Right atrium auricular region (tissue), 2 donors: ENCODE measurements around the gene SYT14. TPM values are rescaled to one million over a fixed set of nuclear protein-coding genes. Genes with fewer than 3 reads are reported as not detected.
"Not testable (repeated sequence)": the region's sequence is repeated elsewhere in the genome, so short reads cannot be mapped to it uniquely, and the experiment has no call there.

Experiments used
- DNase-seq: peaks from one replicate; pipeline ENCODE4 v3.0.0-alpha.2; 2019; ENCODE audit warnings: low spot score
- H3K27ac ChIP-seq, 2 donors: fragments of 200-600 bp; sonication (generic); 1 replicate in 1 of 2; 2 replicates in 1 of 2; pipeline ENCODE4 v1.5.1; 2016 to 2019
- H3K27me3 ChIP-seq, 2 donors: fragments of 200-600 bp; sonication (generic); one replicate each; pipeline versions ENCODE4 v1.5.1 to v1.6.0; 2017 to 2019
- H3K36me3 ChIP-seq: fragments of 200-600 bp; sonication (generic); one replicate; pipeline ENCODE4 v1.5.1; 2016
- H3K4me1 ChIP-seq, 2 donors: fragments of 200-600 bp; sonication (generic); one replicate each; pipeline versions ENCODE4 v1.5.1 to v1.6.0; 2017 to 2019
- H3K4me3 ChIP-seq, 2 donors: fragments of 200-600 bp; sonication (generic); 1 replicate in 1 of 2; 2 replicates in 1 of 2; pipeline ENCODE4 v1.5.1; 2017 to 2019; ENCODE audit warnings: mild to moderate bottlenecking in 1 of 2, moderate library complexity in 1 of 2
- H3K9me3 ChIP-seq, 2 donors: fragments of 200-600 bp; sonication (generic); one replicate each; pipeline ENCODE4 v1.5.1; 2019
- total RNA-seq, 2 donors: library from RNA; depleted of rRNA; stranded (reverse); fragments of >200 nt; gene quantifications; one replicate each; pipeline ENCODE4 v1.1.0, GENCODE V29; 2016
- TF ChIP-seq, protein P1 (sequence below), 2 donors: fragments of 200-600 bp; sonication (generic); IDR thresholded peaks; one replicate each; pipeline ENCODE4 v1.5.1; 2019; ENCODE audit warnings: antibody characterized with exemption in 2 of 2

Gene SYT14
- total RNA-seq, 2 donors from 2014 or later = 0.04 TPM; not detected in 1

DNA sequence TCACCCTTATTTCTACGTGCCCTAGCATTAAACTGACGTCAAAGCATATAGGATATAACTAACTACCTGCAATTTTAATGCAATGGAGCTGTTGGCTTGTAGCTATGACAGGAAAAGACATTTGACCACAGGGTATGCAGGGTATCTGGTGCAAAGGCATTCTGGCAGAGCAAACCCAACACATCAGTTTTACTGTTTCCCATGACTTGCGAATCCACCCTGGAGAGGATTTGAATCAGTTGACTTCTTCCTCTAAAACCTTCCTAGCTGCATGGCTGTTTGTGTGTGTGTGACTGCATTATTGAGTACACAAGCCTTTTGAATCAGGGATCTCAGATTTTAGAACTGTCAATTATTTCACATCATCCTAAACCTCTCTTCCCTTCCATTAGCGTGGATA lies 41.7 kb upstream of the SYT14 start:
- no peaks in the 10 kb centered on the region for H3K9me3 ChIP-seq
- no peaks in the 10 kb centered on the region for H3K36me3 ChIP-seq
- no peak overlapping the region for H3K27ac ChIP-seq
- no peak overlapping the region for H3K4me3 ChIP-seq
- H3K4me1 ChIP-seq = no peaks in the 10 kb centered on the region
- TF ChIP-seq, protein P1, sequence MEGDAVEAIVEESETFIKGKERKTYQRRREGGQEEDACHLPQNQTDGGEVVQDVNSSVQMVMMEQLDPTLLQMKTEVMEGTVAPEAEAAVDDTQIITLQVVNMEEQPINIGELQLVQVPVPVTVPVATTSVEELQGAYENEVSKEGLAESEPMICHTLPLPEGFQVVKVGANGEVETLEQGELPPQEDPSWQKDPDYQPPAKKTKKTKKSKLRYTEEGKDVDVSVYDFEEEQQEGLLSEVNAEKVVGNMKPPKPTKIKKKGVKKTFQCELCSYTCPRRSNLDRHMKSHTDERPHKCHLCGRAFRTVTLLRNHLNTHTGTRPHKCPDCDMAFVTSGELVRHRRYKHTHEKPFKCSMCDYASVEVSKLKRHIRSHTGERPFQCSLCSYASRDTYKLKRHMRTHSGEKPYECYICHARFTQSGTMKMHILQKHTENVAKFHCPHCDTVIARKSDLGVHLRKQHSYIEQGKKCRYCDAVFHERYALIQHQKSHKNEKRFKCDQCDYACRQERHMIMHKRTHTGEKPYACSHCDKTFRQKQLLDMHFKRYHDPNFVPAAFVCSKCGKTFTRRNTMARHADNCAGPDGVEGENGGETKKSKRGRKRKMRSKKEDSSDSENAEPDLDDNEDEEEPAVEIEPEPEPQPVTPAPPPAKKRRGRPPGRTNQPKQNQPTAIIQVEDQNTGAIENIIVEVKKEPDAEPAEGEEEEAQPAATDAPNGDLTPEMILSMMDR (IDR thresholded peaks at IDR 0.05) = no peak
- no peak for DNase-seq
- H3K27me3 ChIP-seq = no peaks in the 10 kb centered on the region

DNA sequence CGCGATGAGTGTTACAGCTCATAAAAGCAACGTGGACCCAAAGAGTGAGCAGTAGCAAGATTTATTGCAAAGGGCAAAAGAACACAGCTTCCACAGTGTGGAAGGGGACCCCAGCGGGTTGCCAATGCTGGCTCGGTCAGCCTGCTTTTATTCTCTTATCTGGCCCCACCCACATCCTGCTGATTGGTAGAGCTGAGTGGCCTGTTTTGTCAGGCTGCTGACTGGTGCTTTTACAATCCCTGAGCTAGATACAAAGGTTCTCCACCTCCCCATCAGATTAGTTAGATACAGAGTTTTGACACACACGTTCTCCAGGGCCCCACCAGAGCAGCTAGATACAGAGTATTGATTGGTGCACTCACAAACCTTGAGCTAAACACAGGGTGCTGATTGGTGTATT lies 39.7 kb upstream of the SYT14 start:
- not testable (repeated sequence) for H3K27ac ChIP-seq, H3K36me3 ChIP-seq, H3K4me1 ChIP-seq, H3K27me3 ChIP-seq, DNase-seq, H3K9me3 ChIP-seq, H3K4me3 ChIP-seq

DNA sequence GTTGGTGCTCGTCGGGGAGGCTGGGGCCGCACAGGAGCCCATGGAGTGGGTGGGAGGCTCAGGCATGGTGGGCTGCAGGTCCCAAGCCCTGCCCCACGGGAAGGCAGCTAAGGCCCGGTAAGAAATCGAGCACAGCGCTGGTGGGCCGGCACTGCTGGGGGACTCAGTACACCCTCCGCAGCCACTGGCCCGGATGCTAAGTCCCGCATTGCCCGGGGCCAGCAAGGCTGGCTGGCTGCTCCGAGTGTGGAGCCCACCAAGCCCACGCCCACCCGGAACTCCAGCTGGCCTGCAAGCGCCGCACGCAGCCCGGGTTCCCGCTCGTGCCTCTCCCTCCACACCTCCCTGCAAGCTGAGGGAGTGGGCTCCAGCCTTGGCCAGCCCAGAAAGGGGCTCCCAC lies 39.2 kb upstream of the SYT14 start:
- not testable (repeated sequence) for H3K27ac ChIP-seq, H3K4me3 ChIP-seq, H3K9me3 ChIP-seq, H3K4me1 ChIP-seq, H3K36me3 ChIP-seq, H3K27me3 ChIP-seq, DNase-seq

DNA sequence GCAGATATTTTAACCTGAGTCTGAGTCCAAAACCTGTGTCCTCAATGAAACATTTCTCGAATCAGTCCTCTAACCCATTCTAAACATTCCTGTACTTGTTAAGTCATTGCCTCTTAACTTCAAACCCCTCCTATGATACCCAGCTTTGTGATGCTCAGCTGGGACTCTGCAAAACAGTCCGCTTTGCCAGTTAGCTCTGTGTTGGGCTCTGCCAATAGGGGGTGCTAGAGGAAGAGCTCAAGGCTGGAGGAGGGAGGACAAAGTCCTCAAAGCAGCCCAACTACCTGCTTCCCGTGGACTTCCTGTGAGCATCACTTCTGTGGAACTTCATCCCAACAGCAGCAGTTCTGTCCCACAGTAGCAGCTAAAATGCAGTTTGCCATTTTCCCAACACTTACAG lies 38.1 kb upstream of the SYT14 start:
- Histone ChIP-seq H3K27me3 (no peaks in the 10 kb centered on the region), H3K27ac (no peak overlapping the region), H3K36me3 (no peaks in the 10 kb centered on the region), H3K4me1 (no peaks in the 10 kb centered on the region), H3K9me3 (no peaks in the 10 kb centered on the region), H3K4me3 (no peak overlapping the region)
- no peak for DNase-seq
- TF ChIP-seq, protein P1 (IDR thresholded peaks at IDR 0.05) = no peak

DNA sequence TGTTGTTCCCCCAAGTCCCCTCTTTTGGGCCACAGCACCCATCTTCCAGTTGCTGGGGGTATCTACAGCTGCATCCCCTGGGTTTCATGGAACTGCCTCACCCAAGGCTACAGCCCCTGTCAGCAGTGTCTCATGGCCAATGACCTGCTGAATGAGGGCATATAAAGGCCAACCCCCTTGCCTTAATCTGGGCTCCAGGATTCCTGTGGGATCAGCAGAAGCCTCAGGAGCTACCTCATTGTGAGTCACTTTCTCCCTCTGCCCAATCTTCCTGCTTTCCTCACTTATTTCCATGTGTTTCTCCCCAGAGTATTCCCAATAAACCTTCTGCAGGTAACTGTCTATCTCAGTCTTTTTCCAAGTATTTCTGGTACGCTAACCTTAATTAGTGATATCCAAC lies 37.3 kb upstream of the SYT14 start:
- Histone ChIP-seq H3K27me3 (no peaks in the 10 kb centered on the region), H3K36me3 (no peaks in the 10 kb centered on the region), H3K27ac (no peak overlapping the region), H3K4me3 (no peak overlapping the region), H3K4me1 (no peaks in the 10 kb centered on the region), H3K9me3 (no peaks in the 10 kb centered on the region)
- TF ChIP-seq, protein P1 (IDR thresholded peaks at IDR 0.05) = no peak
- no peak for DNase-seq

DNA sequence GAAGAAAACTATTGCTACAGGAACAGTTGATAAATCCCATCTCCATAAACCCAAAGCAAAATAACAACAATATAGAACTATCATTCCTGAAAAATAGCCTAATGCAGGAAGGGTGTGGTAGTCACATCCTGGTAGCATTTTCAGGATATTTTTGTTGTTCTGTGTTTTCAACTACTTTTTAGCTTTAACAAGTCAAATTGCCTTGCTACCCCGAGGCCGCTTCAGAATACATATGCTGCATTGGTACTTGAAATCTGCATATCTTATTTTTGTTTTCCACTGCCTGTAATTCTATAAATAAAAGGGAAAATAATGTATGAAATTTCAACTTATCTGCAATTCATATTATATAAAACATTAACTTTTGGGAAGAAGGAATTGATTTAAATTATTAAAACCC lies 36.8 kb upstream of the SYT14 start:
- TF ChIP-seq, protein P1 (IDR thresholded peaks at IDR 0.05) = no peak
- no peak overlapping the region for H3K27ac ChIP-seq
- H3K36me3 ChIP-seq = no peaks in the 10 kb centered on the region
- no peaks in the 10 kb centered on the region for H3K27me3 ChIP-seq
- DNase-seq = no peak
- no peak overlapping the region for H3K4me3 ChIP-seq
- no peaks in the 10 kb centered on the region for H3K9me3 ChIP-seq
- no peaks in the 10 kb centered on the region for H3K4me1 ChIP-seq

DNA sequence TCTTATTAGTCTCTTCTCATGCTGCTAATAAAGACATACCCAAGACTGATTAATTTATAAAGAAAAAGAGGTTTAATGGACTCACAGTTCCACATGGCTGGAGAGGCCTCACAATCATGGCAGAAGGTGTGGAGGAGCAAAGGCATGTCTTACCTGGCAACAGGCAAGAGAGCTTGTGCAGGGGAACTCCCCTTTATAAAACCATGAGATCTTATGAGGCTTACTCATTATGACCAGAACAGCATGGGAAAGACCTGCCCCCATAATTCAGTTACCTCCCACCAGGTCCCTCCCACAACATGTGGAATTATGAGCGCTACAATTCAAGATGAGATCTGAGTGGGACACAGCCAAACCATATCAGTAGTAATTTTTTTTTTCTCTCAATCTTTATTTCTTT lies 33.2 kb upstream of the SYT14 start:
- not testable (repeated sequence) for H3K4me1 ChIP-seq, H3K4me3 ChIP-seq, H3K9me3 ChIP-seq, H3K36me3 ChIP-seq, H3K27me3 ChIP-seq, DNase-seq, H3K27ac ChIP-seq
